A204.1 (cell line): ENCODE data around the gene P2RX2.
A peak's percentile ranks its signal among the peaks of the same experiment; 100 is the strongest.
"Not testable (repeated sequence)": the region's sequence is repeated elsewhere in the genome, so short reads cannot be mapped to it uniquely, and the experiment has no call there.

Experiments
- FAIRE-seq: peaks from 2 replicates; lab custom pipeline; 2012; peaks lifted over from hg19 to GRCh38; lab: Jason Lieb, UNC

P2RX2 gene

GRCh38 chr12:132583736-132584135 is 34.8 kb upstream of the P2RX2 start:
- no peak for FAIRE-seq

DNA sequence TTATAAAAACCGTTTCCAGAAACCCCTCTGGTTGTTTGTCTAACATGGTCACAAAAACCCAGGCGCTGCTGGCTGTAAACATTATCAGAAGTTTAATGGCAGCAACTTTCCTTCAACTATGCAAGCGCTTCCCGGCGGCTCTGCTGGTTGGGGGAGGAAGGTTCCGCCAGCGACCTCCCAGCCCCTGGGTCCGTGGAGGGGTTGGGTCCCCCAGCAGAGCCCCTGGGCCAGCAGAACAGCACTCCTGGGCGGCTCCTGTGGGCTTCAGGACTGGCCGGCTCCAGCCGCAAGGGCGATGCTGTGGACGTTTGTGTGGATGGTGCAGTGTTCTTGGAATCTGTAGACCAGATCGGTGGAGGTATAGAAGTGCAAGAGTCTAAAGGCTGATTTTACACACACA is 34.1 kb upstream of the P2RX2 start:
- no peak for FAIRE-seq

GRCh38 chr12:132585177-132585576 is 33.4 kb upstream of the P2RX2 start:
- no peak for FAIRE-seq

- FAIRE-seq: no peak
Observed at GRCh38 chr12:132586929-132587328, 31.6 kb upstream of the P2RX2 start.

DNA sequence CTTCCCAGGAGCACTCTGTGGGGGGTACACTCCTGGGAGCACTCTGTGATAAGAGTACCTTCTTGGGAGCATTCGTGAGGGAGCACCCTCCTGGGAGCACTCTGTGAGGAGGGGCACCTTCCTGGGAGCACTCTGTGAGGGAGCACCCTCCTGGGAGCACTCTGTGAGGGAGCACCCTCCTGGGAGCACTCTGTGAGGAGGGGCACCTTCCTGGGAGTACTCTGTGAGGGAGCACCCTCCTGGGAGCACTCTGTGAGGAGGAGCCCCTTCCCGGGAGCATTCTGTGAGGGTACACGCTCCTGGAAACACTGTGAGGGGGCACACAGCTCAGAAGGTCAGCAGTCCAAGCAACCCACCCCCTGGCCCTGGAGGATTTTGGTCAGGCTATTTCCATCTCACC is 30.8 kb upstream of the P2RX2 start:
- no peak for FAIRE-seq

GRCh38 chr12:132588319-132588718 is 30.3 kb upstream of the P2RX2 start:
- no peak for FAIRE-seq

GRCh38 chr12:132588821-132589669 is 29.5 kb upstream of the P2RX2 start:
- FAIRE-seq: no peak

GRCh38 chr12:132591107-132591935 is 27.3 kb upstream of the P2RX2 start:
- no peak for FAIRE-seq

DNA sequence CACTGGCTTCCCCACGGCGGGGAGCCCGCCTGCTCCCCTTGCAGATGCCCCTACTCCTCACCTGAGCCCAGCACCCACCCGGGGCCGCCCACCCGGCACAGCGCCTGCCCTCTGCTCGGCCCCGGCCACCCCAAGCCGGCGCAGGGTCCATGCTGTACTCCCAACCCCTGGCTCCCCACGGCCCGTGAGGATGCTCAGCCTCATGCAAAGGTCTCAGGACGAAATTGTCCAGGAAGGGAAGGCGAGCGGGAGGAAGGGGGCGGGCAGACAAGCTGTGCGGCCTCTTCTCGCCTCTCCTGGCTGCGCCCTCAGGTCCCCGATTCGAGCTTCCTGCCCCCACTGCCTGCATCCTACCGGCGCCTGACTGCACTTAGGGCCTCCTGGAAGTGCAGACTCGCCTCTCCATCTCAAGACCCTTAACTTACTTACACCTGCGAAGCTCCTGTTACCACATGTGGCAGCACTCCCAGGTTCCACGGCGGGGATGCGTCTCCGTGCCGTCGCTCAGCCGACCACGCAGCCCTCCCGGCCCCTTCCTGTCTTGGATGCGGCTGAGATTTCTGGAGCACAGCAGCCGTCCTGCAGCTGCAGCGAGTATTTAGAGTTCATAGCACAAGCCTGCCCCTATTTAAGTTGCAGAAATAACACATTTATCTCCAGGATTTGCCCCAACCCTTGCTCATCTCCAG is 26.1 kb upstream of the P2RX2 start:
- FAIRE-seq: no peak

DNA sequence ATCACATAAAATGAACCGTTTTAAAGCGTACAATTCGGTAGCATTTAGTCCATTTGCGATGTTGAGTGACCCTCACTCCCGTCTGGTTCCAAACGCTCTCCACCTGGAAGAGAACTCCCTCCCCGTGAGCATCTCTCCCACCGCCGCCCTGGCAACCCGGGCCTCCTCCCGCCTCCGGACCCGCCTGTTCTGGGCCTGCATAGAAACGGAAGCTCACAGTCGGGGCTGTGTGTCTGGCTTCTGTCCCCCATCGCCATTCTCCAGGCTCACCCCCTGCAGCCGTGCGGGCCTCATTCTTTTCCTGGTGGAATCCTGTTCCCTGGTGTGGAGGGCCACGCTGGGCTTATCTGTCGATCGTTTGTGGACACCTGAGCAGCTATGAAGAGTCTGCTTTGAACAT is 25.5 kb upstream of the P2RX2 start:
- no peak for FAIRE-seq

GRCh38 chr12:132593521-132593920 is 25.1 kb upstream of the P2RX2 start:
- FAIRE-seq: no peak

- no peak for FAIRE-seq
Observed at GRCh38 chr12:132593938-132594358, 24.6 kb upstream of the P2RX2 start.

GRCh38 chr12:132595183-132595582 is 23.4 kb upstream of the P2RX2 start:
- no peak for FAIRE-seq

- FAIRE-seq: no peak
Observed at GRCh38 chr12:132596016-132596415, 22.6 kb upstream of the P2RX2 start.

DNA sequence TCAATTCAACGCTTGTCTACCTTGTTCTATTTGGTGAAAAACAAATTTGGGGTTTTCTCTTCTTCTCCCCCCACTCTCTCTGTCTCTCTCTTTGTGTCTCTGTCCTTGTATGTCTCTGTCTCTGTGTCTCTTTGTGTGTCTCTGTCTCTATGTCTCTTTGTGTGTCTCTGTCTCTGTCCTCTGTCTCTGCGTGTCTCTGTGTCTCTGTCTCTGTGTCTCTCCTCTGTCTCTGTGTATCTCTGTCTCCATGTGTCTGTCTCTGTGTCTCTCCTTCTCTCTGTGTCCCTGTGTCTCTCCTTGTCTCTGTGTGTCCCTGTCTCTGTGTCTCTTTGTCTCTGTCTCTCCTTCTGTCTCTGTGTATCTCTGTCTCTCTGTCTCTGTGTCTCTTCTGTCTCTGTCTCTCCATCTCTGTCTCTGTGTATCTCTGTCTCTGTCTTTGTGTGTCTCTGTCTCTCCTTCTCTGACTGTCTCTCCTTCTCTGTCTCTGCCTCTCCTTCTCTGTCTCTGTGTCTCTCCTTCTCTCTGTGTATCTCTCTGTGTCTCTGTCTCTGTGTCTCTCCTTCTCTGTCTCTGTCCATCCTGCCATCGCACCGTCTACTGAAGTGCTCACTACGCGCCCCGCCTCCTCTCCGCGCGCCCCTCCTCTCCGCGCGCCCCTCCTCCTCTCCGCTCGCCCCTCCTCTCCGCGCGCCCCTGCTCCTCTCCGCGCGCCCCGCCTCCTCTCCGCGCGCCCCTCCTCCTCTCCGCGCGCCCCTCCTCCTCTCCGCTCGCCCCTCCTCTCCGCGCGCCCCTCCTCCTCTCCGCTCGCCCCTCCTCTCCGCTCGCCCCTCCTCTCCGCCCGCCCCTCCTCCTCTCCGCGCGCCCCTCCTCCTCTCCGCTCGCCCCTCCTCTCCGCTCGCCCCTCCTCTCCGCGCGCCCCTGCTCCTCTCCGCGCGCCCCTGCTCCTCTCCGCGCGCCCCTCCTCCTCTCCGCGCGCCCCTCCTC is 21.0 kb upstream of the P2RX2 start:
- FAIRE-seq: no peak

- FAIRE-seq: not testable (repeated sequence)
Observed at GRCh38 chr12:132599502-132599901, 19.1 kb upstream of the P2RX2 start.

DNA sequence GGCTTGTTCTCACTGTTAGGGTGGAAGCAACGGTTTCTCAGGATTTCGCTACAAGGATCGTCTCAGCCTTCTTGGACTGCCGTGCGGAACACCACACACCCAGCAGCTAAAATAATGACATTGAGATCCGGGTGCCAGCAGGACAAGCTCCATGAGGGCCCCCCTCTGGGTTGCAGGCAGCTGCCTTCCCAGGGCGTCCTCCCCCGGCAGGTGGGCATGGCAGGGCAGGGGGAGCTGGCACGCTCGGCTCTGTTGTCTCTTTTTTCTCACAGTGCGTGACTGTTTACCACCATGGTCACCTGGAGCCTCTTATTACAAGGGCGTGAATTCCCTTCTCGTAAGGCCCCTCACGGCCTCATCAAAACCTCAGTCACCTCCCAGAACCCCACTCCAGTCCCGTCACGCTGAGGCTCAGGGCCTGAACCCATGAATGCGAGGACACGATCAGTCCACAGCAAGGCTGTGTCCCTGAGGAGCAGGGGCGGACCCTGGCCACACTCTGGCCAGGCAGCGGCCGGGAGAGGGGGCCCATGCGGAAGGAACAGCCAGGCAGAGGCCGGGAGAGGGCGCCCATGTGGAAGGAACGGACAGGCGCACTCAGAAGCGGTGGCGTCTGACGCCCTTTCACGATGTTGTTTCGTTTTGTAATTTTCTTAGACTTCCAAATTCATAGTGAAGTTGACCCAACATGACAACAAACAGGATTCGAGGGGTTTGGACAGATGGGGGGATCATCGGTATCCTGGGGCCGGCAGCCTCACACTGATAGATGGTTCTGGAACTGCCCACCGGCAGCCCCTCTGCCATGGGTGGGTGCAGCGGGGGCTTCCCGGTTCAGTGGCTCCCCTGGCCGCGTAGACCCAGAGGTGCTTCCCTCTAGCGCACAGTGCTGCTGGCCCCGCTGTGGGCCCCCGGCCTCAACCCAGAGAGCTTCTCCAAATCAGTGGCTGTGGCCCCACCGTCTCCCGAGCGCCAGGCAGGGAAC is 18.2 kb upstream of the P2RX2 start:
- FAIRE-seq: peak; percentile 14

- FAIRE-seq: no peak
Observed at GRCh38 chr12:132601171-132601883, 17.2 kb upstream of the P2RX2 start.

DNA sequence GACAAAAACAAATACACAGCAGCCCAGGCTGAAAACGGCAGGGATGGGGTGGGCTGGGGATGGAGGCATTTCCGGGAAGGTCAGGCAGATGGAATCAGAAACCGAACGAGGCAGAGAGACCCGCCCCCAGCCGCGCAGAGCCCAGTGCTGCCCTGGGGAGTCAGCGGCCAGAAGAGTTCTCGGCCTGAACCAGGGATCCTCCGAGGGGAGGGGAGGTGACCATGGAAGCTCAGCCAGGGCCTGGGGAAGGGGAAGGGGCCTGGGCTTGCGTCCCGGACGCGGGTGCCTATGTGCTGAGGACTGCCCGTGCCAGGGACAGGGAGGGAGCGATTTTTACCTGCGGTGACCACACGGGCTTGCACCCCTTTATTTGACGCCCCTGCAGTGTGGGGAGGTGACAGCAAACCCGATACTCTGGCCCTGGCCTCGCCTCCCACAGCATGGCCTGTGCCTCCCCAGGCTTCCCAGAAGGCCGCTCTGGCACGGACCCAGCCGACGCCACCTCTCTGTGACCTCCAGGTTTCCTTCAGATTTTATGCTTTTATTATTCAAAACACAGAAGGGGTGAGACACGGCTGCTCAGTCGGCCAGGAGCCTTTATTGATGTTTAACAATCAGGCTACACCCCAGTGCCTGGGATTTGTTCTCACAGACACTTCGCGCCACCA is 15.9 kb upstream of the P2RX2 start:
- FAIRE-seq: no peak
